Renal cortical epithelial cell (primary cell): ENCODE results near the gene PTH1R. TPM values are rescaled to one million over a fixed set of nuclear protein-coding genes. Genes with fewer than 3 reads are reported as not detected.
"Not testable (repeated sequence)": the region's sequence is repeated elsewhere in the genome, so short reads cannot be mapped to it uniquely, and the experiment has no call there.

Experiments
- DNase-seq: peaks from one replicate; pipeline ENCODE4 v3.0.0-alpha.2; 2011; ENCODE audit warnings: low read depth
- total RNA-seq: library from RNA; depleted of rRNA; stranded (reverse); fragments of >200 nt; gene quantifications from 2 replicates; pipeline ENCODE4 v1.2.3, GENCODE V29; 2014

The PTH1R gene
- total RNA-seq, 1 donor from 2014 or later: 106 TPM

- no peak for DNase-seq
Measured at GRCh38 chr3:46899151-46900006, 21.9 kb downstream of the PTH1R start.

DNA sequence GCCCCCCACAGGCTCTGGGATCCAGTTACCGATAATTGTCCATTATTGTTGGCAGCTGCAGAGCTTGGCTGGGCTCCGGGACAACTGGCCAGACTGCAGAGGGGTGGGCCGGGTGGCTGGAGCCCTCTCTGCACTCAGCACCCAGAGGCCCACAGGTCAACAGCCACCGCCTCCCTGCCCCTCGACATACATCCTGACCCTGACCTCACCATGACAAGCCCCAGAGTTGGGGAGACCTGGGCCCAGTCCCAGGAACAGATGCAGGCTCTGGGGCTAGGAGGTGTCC is 22.4 kb downstream of the PTH1R start:
- DNase-seq: no peak

DNA sequence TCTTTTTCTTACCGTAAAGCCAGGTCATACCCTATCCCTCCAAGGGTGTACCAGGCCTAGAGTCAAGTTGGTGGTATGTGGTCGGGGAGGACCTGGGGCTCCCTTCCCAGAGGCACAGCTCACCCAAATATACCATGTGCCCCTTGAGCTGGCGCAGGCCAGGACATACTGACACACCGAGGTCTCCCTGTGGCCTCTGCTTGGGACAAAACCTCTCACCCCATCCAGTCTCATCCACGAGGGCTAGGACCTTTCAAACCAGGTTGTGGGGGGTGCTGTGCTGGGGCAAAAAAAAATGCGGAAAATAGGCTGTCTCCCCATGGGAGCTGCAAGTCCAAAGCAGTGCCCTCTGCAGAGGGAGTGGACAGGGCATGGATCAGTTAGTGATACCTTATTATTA is 22.8 kb downstream of the PTH1R start:
- DNase-seq: no peak

DNA sequence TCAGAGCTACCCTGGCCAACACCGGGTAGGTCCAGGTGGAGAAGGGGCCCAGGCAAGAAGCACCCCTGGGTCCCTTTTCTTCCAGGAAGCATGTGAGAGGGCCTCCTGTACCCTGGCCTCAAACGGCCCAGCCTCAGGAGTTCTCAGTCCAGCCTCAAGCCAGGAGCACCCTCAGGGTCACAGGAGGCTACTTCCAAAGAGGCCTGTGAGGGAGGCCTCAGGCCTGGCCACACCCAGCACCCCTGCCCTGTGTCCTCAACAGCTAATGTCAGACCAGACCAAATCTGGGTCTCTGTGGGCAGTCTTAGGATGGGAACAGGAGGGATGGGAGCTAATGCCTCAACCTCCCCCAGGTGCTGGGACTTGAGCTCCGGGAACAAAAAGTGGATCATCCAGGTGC is 23.5 kb downstream of the PTH1R start:
- DNase-seq: no peak

DNA sequence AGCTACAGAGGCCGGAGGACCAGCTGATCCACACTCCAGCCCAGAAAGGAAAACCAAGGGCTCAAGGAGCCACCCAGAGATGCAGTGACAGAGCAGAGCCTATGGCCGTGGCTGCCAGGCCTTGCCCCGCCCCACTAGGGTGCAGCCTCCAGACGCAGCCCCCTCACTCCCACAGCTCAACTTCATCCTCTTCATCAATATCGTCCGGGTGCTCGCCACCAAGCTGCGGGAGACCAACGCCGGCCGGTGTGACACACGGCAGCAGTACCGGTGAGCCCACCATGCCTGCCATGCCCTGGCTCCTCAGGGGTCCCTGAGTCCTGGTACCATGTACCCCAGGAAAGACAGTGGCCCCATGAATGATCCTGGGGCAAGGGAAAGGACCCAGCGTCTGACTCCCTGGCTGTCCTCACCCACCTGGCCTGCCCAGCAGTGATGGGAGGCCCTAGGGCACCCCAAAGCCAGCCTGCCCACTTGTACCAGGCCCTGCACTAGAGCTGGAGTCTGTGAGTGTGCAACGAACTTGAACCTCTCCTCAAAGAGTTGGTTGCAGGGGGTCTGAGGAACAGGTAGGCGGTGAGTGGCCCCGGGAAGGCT is 24.2 kb downstream of the PTH1R start:
- DNase-seq: no peak

DNA sequence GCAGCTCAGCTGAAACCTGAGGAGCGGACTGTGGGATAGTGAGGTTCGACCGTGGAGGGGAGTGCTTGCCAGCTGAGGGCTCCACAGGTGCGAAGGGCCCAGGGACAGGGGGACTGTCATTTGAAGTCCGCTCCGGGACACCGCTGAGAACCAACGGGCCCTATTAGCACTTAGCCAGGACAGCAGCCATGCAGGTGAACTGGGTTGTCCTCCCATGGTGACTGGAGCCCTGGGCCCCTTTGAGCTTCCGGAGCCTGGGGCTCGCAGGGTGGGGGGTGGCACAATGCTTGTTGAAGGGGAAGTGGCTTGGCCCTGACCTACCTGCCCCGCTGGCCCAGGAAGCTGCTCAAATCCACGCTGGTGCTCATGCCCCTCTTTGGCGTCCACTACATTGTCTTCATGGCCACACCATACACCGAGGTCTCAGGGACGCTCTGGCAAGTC is 24.7 kb downstream of the PTH1R start:
- no peak for DNase-seq

DNA sequence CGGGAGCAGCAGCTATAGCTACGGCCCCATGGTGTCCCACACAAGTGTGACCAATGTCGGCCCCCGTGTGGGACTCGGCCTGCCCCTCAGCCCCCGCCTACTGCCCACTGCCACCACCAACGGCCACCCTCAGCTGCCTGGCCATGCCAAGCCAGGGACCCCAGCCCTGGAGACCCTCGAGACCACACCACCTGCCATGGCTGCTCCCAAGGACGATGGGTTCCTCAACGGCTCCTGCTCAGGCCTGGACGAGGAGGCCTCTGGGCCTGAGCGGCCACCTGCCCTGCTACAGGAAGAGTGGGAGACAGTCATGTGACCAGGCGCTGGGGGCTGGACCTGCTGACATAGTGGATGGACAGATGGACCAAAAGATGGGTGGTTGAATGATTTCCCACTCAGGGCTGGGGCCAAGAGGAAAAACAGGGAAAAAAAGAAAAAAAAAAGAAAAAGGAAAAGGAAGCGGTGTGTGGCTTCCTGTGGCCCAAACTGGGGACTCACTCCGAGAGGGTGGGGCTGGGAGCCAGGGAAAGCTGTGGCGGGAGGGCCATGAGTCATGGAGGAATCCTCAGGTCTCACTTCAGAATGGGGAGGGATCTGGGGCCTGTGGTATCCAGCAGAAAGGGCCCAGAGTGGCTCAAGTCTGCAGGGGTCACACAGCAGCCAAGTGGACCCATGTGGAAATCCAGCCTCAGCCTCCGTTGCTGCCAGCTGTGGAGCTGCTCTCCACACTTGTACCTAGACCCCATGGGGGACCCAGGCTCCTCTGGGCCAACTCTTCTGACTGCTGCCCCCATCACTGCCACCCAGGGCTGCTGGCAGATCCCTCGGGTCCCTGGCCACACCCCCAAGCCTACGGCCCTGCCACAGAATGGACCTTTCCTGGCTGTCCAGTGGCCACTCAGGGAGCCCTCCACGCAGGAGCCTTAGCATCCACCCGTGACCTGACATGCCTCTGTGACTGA is 26.1 kb downstream of the PTH1R start:
- peak; percentile 45 for DNase-seq

GRCh38 chr3:46904303-46905212 is 27.0 kb downstream of the PTH1R start:
- no peak for DNase-seq

DNA sequence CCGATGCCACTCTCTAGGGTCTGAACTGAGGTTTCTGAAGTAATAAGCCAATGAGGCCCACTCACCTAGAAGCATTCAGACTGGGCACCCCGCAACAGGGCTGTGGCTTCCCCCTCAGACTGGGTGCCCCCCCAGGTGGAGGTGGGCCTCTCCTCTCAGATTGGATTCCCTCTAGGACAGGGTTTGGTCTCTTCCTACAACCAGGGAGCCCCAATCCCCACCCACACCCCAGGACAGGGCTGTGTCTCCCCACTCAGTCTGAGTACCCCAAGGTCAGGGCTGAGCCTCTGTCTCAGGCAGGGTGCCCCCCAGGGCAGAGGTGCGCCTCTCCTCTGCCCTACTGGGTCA is 27.7 kb downstream of the PTH1R start:
- DNase-seq: no peak

- DNase-seq: no peak
Measured at GRCh38 chr3:46905661-46906451, 28.3 kb downstream of the PTH1R start.

DNA sequence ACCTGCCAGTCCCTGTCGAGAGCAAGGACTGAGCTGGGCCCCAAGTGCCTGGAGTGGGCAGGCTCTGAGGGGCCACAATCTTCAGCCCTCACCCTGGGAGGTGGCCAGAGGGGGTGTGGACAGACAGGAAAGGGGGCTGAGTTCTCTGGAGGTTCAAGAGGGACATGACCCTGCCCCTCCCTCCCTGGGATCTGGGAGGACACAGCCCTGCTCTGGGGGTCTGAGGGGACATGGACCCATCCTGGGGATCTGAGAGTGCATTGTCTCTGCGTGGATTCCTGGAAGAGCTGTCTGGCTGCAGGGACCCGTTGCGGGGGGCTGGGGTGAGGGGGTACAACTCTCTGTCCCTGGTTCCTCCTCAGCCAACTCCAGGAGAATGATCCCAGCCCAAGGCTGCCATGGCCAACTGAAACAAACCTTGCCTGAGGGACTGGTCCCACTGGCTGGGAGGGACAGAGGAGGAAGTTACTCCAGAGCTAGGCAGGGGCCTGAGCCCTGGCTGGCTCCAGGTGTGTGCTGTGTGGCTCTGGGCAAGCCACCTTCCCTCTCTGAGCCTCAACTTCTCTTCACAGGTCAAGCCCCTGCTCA is 29.0 kb downstream of the PTH1R start:
- no peak for DNase-seq

DNA sequence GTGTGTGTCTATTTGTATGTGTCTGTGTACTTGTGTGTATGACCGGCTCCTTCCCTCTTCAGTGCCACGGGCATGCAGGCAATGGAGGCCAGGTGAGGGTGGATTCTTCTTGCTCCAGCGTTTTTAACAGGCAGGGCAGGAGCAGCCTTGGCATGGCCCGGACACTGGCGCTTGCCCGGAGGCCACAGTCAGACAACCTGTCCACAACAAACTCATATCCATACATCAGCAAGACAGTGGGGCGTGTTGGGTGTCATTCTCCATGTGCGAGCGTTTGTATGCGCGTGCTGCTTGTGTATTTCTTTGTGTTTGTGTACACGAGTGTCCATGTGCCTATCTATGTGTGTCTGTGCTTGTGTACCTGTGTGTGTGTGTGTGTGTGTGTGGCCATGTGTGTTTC is 29.8 kb downstream of the PTH1R start:
- no peak for DNase-seq

GRCh38 chr3:46907960-46908293 is 30.4 kb downstream of the PTH1R start:
- no peak for DNase-seq

- peak; percentile 45 for DNase-seq
Measured at GRCh38 chr3:46908294-46908985, 30.9 kb downstream of the PTH1R start.

- DNase-seq: no peak
Measured at GRCh38 chr3:46908986-46909534, 31.5 kb downstream of the PTH1R start.

DNA sequence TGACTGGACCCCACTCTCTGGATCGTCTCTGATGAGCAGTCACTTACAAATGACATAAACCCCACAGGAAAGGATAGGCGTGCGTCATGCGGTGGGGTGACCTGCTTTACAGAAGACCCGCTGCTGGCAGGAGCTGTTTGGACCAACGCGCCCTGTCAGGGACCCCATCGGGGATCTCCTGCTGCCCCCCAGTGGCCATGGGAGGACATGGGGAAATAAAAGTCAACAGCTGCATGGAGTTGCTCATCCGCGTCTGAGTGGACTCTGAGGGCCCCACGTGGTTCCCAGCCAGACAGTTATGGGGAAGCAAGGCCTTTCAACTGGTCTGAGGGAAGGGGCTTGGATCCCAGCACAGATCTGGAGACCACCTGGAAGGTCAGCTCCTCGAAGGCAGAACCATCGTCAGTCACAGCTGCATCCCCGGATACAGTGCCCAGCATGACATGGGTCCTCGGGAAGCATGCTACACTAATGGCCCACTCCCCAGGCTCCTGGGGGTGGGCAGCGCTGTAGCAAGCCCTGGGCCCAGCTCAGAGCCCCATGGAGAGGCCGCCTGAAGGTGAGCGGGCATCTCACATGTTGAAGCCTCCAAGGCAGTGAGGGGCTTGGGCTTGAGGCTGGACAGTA is 32.1 kb downstream of the PTH1R start:
- peak; percentile 59 for DNase-seq

DNA sequence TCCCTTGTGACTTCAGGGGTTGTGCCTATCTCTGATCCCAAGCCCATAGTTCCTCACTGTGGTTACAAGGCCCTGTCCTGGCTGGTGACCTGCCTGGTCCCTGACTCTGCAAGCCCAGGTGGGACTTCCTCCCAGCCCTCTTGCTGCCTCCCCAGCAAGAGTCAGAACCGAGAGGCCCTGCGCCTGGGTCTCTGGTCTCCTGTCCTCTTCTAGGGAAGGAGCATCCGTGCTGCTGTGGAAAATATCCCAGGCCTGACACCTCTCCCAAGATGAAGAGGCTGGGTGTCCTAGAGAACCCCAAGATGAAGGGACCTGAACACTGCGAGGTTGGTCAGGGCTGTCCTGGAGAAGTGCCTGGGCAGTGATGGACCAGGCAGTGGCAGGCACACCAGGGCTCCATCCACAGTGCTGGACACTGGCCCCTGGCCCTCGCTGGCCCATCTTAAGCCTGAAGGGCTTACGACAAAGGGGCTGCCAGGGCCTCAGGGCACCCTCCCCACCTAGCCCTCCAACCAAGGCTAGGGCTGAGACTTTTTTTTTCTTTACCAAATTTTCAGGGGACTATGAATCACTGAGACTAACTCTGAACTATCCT is 32.7 kb downstream of the PTH1R start:
- DNase-seq: no peak

DNA sequence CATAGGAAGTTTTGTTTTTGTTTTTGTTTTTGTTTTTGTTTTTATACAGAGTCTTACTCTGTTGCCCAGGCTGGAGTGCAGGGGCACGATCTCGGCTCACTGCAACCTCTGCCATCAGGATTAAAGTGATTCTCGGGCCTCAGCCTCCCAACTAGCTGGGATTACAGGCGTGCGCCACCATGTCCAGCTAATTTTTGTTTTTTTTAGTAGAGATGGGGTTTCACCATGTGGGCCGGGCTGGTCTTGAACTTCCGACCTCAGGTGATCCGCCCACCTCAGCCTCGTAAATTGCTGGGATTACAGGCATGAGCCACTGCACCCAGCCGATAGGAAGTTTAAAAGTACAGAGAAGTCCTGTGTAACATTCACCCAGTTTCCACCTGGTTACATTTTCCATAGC is 33.4 kb downstream of the PTH1R start:
- DNase-seq: not testable (repeated sequence)

DNA sequence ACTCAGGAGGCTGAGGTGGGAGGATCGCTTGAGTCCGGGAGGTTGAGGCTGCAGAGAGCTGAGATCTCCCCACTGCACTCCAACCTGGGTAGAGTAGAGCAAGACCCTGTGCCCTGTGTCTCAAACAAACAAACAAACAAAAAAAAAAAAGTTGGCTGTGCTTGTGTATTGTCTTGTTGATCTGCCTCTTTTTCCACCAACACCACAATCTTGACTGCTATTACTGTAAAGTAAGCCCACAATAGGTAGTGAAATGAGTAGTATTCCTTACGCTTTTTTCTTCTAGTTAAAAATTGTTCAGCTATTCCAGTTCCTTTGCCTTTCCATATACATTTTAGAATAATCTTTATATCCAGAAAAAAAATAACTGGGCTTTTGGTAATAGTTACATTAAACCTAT is 35.5 kb downstream of the PTH1R start:
- no peak for DNase-seq
